HG03097 (cell line): ENCODE measurements around the gene SNX18.
"Not testable (repeated sequence)": the region's sequence is repeated elsewhere in the genome, so short reads cannot be mapped to it uniquely, and the experiment has no call there.

ENCODE experiments used
- ATAC-seq: cut with Tn5 transposase; IDR thresholded peaks from one replicate; pipeline ENCODE4 v1.9.1; 2021; ENCODE audit not compliant: unreplicated experiment, low FRiP score

SNX18 gene

DNA sequence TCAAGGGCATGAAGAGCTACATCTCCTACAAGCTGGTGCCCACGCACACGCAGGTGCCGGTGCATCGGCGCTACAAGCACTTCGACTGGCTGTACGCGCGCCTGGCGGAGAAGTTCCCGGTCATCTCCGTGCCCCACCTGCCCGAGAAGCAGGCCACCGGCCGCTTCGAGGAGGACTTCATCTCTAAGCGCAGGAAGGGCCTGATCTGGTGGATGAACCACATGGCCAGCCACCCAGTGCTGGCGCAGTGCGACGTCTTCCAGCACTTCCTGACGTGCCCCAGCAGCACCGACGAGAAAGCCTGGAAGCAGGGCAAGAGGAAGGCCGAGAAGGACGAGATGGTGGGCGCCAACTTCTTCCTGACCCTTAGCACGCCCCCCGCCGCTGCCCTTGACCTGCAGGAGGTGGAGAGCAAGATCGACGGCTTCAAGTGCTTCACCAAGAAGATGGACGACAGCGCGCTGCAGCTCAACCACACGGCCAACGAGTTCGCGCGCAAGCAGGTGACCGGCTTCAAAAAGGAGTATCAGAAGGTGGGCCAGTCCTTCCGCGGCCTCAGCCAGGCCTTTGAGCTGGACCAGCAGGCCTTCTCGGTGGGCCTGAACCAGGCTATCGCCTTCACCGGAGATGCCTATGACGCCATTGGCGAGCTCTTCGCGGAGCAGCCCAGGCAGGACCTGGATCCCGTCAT, 1.4 kb downstream of the SNX18 start:
- no peak for ATAC-seq

DNA sequence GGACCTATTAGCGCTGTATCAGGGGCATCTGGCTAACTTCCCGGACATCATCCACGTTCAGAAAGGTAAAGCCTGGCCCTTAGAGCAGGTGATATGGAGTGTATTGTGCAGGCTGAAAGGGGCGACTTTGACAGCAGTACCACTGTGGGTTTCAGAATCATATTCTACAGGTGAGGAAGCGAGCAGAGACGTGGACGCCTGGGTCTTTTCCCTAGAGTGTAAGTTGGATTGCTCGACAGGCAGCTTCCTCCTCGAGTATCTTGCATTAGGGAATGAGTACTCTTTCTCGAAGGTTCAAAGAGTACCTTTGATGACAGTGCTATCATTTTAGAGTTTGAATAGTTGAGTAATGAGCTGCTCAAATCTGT, 1.9 kb downstream of the SNX18 start:
- ATAC-seq: no peak

DNA sequence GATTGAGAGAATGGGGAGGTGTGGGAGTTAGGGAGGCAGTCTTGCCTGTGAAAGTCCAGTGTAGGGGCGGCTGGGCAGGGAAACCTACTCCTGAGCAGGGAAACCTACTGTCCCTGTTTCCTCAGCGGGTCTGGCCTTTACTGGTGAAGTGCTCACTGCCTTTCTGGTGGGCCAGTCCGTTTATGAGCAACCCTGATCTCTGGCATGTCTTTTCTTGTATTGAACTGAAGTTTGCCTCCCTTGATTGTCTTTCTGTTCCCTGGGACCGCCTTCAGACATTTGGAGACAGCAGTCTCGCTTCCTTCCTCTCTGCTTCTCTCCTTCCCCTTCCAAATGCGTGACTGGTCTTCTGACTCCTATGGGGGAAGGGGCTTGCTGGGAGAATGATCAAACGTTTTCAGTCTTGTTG, 2.9 kb downstream of the SNX18 start:
- ATAC-seq: no peak

DNA sequence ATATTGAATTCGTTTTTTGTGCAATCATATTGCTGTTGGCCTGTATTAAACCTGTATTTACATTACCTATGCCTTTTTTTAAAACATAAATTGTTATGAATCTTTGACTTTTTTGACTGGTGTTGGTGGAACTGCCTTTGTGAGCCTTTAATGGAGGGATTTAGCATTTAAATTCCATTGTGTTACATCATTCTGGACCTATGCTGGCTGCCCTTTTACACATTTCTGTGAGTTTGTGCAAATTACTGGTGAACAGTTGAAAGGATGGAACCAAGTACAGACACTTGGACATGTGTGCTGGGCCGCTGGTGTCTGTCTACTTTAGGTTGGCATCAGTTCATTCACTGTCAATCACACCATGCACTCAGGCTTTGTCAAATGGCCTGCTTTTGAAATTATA, 3.4 kb downstream of the SNX18 start:
- ATAC-seq: no peak

DNA sequence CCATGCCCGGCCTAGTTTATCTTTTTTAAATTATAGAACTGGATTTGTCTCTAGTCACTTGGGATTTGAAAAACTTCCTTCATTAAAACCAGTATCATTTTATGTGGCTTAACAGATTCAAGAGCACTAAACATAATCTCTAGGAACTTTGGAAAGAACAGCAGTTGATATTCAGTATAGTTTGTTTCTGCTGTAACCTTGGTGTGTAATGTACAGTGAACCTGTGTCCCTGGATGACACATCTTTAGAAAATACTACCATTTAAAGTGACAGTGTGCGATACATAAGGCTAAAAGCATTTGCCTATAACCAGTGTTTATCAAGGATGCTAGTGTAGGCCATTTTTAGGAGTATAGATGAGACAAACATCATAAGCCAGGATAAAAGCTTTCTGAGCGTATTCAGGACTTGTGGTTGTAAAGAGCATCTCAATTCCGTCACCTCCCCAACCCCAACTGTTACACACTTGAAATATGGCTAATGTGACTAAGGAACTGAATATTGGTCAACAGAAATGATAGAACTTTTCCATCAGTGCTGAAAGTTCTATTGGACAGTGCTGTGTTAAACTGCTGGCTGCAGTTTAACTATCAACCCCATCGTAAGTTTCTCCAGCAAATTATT, 4.4 kb downstream of the SNX18 start:
- no peak for ATAC-seq

DNA sequence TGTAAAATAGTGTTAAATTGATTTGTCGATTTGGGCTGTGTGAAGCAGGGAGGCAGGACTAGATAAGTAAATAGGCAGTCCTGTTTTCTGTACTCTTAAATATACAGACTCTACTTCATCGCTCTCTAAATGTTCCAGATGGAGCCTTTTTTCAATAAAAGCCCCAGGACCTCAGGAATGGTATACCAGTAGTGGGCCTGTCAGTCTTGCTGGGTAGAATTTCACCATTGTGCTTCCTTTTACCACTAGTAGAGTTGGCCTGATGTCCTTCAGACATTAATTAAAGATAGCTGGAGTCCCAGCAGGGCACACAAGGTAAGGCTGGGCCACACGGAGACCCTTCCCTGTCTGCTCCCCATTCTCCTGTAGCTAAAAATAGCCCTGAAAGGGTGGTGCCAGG, 6.0 kb downstream of the SNX18 start:
- no peak for ATAC-seq

DNA sequence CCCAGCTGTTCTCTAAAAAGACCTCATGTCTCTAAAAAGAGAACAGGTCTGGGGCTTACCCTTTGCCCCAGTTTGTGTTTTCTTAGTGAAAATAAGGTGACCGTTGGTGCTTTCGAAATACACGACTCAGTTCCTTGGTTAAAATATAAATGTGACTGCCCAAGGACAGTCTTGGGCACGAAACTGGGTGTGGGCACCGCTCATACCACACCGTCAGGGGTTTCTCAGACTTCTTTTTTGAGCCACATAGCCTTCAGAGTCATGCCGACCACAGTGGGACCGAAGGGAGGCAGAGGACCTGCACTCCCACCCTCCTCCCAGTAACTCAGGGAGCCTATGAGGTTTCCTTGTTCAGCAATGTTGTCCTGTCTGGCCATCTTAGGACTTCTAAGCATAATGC, 6.5 kb downstream of the SNX18 start:
- ATAC-seq: no peak

DNA sequence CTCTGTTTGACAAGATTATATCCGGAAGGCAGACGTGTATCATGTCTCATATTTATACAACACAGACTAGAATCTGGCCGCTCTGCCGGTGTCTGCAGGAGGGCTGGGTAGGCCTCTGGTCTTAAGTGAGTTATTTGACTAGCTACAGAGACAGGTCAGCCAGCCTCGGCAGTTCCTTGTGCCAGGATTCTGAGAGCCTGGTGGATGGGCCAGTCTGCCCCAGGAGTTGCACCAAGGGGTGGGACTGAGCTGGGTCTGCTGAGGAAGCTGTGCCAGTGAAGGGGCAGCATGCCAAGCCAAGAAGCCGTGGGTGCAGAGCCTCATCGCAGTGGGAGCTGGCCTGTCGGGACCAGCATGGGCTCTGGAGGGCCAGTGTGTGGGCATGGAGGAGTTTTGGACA, 7.1 kb downstream of the SNX18 start:
- no peak for ATAC-seq

DNA sequence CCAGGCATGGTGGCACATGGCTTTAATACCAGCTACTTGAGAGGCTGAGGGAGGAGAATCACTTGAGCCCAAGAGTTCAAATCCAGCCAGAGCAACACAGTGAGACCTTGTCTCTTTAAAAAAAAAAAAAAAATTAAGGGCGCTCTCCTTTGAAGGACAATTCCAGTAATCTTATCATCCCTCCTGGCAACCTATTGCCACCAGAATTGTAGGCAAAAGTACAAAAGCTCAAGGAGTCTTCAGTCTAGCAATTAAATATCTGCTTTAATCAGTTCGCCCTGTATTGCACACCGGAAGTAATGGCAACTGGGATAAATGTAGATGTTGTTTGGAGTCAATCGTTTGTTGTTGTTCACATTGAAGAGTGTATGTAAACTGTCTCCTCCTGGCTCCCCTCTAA, 7.7 kb downstream of the SNX18 start:
- no peak for ATAC-seq

DNA sequence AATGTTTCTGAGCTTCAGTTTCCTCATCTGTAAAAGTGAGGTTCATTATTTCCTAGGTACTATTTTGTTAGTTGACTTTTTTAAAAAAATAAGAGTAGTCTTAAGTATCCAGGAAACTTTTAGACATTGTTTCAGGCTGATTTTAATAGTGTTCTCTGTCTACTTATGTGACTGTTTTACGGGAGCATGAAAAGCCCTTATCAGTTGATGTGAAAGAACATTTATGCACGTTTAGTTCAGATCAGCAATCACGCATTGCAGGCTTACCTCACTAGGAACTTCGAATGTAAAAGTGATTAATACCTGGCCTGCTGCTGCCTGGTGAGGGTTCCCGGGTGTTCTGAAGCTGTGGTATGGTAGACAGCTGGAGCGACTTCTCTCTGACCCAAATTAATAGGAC, 8.1 kb downstream of the SNX18 start:
- no peak for ATAC-seq

DNA sequence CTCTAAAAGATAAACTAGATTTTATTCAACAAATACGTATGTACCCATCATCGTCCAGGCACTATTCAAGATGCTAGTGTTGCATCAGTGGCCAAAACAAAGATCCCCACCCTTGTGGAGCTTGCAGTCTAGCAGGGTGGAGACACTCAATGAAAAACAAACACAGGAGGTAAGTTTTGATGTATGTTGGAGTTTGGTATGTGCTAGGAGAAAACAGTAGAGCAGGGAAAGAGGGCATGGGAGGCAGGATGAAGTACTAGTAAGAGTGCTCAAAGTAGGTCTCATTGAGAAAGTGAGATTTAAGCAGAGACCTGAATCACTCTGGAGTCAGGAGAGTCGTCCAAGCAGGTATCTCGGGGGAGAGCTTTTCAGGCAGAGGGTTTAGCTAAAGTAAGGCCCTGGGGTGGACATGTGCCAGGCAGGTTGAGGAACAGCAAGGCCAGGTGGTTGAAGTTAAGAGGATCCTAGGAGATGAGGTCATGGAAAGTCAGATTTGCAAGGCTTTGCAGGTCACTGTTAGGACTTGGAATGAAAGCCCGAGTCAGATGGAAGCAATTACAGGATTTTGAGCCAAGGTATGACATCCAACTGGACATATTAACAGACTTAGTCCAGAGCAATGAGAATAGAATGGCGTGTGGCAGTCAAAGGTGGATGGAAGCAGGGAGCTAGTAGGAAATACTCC, 9.2 kb downstream of the SNX18 start:
- no peak for ATAC-seq

DNA sequence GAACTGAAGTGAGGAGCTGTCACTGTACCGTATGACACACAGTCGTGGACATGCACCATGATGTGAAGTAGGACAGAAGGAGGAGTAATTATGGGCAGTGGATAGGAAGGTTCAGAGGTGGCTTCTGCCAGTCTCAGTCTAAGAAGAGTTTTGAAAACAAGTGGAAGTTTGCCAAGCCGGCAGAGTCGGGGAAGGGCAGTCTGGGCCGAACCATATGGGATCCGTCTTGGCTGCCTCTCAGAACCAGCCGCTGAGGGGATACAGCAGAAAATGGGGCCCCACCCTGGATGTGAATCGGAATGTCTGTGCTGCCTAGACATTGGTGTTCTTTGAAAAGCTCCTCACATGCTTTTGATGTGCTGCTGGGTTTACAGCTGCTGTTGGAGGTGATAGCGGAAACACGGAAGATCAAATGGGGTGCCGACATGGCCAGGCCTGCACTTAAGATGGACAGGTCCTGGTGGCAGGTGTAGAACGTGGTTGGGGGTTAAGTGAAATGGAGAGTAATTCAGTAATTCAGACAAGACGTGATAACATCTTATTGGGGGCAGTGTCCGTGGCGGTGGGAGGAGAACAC, 11.2 kb downstream of the SNX18 start:
- no peak for ATAC-seq

DNA sequence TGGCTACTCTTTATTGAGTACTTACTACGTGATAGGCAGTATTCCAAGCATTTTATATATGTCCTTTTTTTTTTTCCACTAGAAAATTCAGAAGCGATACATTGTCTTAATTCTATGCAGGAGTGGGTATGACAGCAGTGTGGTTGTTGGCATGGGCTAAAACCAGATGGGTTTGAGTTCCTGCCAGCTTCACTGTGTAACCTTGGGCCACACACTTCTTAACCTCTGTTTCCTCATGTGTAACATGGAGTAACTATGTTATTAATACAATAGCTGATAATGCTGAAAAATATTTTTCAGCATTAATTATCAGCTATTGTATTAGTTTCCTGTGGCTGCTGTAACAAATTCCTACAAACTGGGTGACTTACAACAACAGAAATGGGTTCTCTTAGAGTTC, 12.0 kb downstream of the SNX18 start:
- no peak for ATAC-seq

DNA sequence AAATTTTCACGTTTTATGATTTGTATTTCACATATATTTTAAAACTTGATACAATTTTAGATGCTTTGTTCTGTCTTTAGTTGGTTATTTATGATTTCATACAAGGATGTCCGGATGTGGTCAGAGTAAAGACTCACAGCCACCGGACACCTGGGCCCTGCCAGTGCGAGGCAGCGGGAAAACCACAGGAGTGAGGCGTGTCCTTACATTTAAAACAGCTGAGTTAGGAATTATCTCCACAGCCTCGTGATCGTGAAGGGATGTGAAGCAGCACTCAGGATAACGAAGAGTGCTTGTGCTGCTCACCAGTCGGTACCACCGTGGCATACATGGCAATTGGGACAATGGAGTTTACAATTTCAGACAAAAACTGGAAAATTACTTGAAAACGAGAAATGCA, 14.0 kb downstream of the SNX18 start:
- no peak for ATAC-seq

DNA sequence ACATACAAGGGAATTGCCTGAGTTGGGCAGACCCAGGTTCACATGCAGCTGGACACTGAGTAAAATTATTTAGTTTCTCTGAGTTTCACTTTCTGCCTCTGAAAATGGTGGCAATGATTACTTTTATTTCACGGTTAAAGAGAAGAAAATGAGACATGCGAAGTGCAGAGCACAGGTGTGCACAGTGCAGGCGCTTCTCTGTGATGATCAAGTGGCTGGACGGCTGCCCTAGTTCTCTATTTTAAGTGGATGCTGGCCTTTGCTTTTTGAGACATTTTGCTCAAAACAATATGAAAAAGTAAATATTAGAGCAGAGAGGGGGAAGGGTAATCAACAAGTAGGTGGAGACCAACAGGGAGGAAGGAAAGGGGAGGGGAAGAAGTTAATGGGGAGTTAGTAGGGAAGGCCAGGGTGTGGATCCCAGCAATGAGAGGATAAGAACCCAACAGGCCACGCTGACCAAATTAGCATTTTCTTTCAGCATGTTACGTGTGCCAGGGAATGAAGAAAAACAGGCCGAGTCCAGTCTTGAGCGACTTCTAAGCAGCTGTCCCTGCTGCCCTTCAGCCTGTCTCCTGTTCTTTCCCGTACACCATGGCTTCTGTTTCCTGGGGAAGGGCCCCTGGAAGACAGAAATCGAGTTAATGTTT, 16.1 kb downstream of the SNX18 start:
- no peak for ATAC-seq

DNA sequence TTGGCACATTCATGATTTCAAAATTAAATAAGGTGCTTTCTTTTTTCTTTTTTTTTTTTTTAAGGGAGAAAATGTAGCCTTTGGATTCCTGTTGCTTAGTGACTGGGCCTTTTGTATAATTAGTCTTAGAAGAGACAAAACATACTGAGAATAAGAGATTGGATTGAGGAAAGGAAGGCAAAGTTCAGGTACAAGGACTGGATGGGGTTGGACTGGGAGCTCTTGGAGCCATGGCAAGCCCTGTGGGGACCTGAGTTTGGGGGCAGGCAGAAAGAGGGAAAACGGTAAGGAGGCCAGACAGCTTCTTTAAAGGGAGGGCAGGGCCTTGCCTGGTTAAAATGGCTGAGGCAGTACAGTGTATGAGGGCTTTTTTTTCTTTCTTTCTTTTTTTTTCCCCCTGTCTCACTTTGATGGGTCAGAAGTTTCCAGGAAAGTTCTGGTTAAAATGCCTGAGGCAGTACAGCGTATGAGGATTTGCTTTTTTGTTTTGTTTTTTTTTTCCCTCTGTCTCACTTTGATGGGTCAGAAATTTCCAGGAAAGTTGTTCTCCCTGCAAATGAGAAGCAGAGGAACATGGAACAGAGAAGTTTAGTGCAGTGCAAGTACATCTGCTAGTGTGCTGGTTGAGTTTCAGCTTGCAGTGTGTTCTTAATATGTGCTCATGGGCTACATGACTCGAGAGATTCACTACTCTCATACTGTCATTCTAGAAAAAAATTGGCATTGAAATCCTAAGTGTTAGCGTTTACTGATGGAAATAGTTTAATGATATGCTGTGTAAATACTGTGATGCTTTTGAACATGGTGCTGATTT, 16.8 kb downstream of the SNX18 start:
- ATAC-seq: no peak

DNA sequence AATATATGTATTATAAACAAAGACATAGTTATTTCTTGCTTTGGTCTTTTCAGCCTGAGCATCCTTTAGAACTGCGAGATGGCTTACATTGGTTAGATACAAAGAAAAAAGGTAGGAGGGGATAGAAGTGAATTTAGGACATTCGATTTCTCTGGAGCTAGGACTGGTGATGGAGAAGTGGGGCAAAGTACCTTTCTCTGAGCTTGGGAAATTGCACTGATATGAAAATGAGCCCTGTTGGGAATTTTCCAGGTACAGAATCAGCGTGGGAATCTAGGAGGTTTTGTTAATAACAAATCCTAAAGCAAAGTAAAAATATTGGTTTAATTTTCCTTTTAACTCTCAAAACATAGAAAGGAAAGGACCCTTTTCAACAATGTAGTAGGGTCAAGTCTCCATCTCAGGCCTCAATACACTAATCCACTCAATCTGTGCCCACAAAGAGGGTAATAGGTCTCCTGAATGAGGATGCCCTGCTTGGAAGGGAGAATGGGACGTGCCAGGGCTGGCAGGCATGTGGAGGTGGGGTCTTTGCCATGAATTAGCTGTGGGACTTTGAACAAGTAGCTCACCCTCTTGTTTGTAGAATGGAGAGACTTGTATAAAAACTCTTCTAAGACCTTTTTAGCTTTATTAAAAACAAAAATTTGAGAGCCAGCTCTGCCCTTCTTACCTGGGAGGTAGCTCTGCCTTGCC, 17.7 kb downstream of the SNX18 start:
- no peak for ATAC-seq

DNA sequence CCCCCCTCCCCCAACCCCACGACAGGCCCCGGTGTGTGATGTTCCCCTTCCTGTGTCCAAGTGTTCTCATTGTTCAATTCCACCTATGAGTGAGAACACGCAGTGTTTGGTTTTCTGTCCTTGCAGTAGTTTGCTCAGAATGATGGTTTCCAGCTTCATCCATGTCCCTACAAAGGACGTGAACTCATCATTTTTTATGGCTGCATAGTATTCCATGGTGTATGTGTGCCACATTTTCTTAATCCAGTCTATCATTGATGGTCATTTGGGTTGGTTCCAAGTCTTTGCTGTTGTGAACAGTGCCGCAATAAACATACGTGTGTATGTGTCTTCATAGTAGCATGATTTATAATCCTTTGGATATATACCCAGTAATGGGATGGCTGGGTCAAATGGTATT, 18.8 kb downstream of the SNX18 start:
- not testable (repeated sequence) for ATAC-seq

DNA sequence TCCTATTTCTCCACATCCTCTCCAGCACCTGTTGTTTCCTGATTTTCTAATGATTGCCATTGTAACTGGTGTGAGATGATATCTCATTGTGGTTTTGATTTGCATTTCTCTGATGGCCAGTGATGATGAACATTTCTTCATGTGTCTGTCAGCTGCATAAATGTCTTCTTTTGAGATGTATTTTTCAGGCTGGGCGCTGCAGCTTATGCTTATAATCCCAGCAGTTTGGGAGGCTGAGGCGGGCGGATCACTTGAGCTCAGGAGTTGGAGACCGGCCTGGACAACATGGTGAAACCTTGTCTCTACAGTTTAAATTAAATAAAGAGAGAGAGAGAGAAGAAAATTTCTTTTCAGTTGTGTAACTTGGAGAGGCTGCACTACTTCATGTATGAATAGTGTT, 19.3 kb downstream of the SNX18 start:
- not testable (repeated sequence) for ATAC-seq

DNA sequence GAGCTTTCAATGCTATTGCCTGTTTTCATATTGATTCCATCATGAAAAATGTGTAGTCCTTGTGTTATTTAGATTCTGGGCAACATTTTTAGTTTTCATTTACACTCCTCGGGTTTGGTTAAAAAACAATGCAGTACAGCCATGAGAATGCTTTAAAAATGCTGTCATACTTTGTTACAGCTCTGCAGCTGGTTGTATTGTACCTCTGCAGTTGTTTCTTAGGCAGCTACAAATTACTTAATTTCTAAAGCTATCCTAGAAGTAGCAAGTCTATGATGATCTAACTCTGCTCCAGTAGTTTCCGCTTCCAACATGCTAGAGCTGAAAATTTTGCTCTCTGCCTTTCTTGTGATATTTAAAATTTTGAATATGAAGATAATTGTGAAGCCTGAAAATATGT, 20.2 kb downstream of the SNX18 start:
- ATAC-seq: no peak
